K562 (cell line): ENCODE measurements around the gene DPEP1. TPM values are rescaled to one million over a fixed set of nuclear protein-coding genes. Genes with fewer than 3 reads are reported as not detected.

ENCODE experiments used
- ARHGAP35 ChIP-seq: fragments of 450-650 bp; IDR thresholded peaks from 2 replicates; pipeline ENCODE4 v1.6.1; 2018; ENCODE audit not compliant: partially characterized antibody
- ATF1 ChIP-seq, 2 experiments: fragments of 450-650 bp in 1 of 2; IDR thresholded peaks; 2 replicates each; pipeline ENCODE4 v1.6.1; 2016; ENCODE audit warnings: missing compliant biosample characterization in 1 of 2, missing genetic modification characterization in 1 of 2
- EWSR1 ChIP-seq: fragments of 450-650 bp; IDR thresholded peaks from 2 replicates; pipeline ENCODE4 v1.6.1; 2018; ENCODE audit warnings: borderline replicate concordance, mild to moderate bottlenecking, low read depth, moderate library complexity; ENCODE audit not compliant: partially characterized antibody
- FOXK1 ChIP-seq: sonication (generic); formaldehyde crosslinking; IDR thresholded peaks from 2 replicates; pipeline ENCODE4 v1.8.0; 2022; ENCODE audit warnings: missing genetic modification reagents, mild to moderate bottlenecking, borderline replicate concordance
- FOXM1 ChIP-seq, 2 experiments: fragments of 450-650 bp in 1 of 2; sonication (generic) in 1 of 2; formaldehyde crosslinking in 1 of 2; IDR thresholded peaks; 2 replicates each; pipeline versions ENCODE4 v1.6.1 to v1.9.0; 2017 to 2022; ENCODE audit warnings: low read depth in 2 of 2, mild to moderate bottlenecking in 2 of 2, missing genetic modification reagents in 1 of 2, moderate library complexity in 1 of 2
- HMG20B ChIP-seq: fragments of 250-450 bp; sonication (Bioruptor Pico); IDR thresholded peaks from 2 replicates; pipeline ENCODE4 v1.5.0; 2021; ENCODE audit warnings: mild to moderate bottlenecking
- NFXL1 ChIP-seq: fragments of 450-650 bp; formaldehyde crosslinking; IDR thresholded peaks from 2 replicates; pipeline ENCODE4 v1.4.0; 2021; ENCODE audit warnings: mild to moderate bottlenecking
- NR3C1 ChIP-seq: sonication (generic); formaldehyde crosslinking; IDR thresholded peaks from 2 replicates; pipeline ENCODE4 v1.8.1; 2022; ENCODE audit warnings: missing genetic modification reagents
- NRF1 ChIP-seq, 2 experiments: fragments of 450-650 bp; IDR thresholded peaks in 1 of 2; conservative IDR thresholded peaks in 1 of 2; 2 replicates each; pipeline ENCODE4 v1.6.1; 2014; ENCODE audit warnings: mild to moderate bottlenecking in 2 of 2
- PHTF2 ChIP-seq: fragments of 250-450 bp; sonication (Bioruptor Pico); IDR thresholded peaks from 2 replicates; pipeline ENCODE4 v1.5.0; 2021; ENCODE audit warnings: mild to moderate bottlenecking
- RBM22 ChIP-seq: fragments of 200-400 bp; formaldehyde crosslinking; IDR thresholded peaks from 2 replicates; pipeline ENCODE4 v1.6.1; 2018; ENCODE audit warnings: low read length, low read depth; ENCODE audit not compliant: poor library complexity, severe bottlenecking
- RFX5 ChIP-seq: IDR thresholded peaks from 2 replicates; pipeline ENCODE4 v1.6.1; 2011; ENCODE audit warnings: low read depth, mild to moderate bottlenecking, improper control_type of control experiment, low read length
- SP2 ChIP-seq: IDR thresholded peaks from 2 replicates; pipeline ENCODE4 v1.6.1; 2011; ENCODE audit warnings: mild to moderate bottlenecking, low read depth, low read length, moderate library complexity; ENCODE audit not compliant: poor library complexity, severe bottlenecking; ENCODE audit errors: extremely low read depth
- TFAM ChIP-seq: fragments of 250-450 bp; sonication (Bioruptor Pico); conservative IDR thresholded peaks from 2 replicates; pipeline ENCODE4 v1.5.0; 2021; ENCODE audit warnings: mild to moderate bottlenecking, moderate library complexity
- U2AF2 ChIP-seq: fragments of 200-400 bp; formaldehyde crosslinking; optimal IDR thresholded peaks from 2 replicates; pipeline ENCODE3; 2017; ENCODE audit warnings: low read depth, mild to moderate bottlenecking, low read length
- ZEB2 ChIP-seq: fragments of 450-650 bp; IDR thresholded peaks from 2 replicates; pipeline ENCODE4 v1.6.1; 2016
- ZFP30 ChIP-seq: fragments of 250-450 bp; sonication (Bioruptor Pico); IDR thresholded peaks from 2 replicates; pipeline ENCODE4 v1.8.0; 2022; ENCODE audit warnings: moderate library complexity, mild to moderate bottlenecking, inconsistent platforms, borderline replicate concordance
- ZNF184 ChIP-seq: sonication (generic); formaldehyde crosslinking; IDR thresholded peaks from 2 replicates; pipeline ENCODE4 v1.5.0; 2020; ENCODE audit warnings: missing genetic modification reagents
- ZNF3 ChIP-seq: fragments of 250-450 bp; sonication (Bioruptor Pico); IDR thresholded peaks from 2 replicates; pipeline ENCODE4 v1.5.0; 2021; ENCODE audit warnings: mild to moderate bottlenecking, moderate library complexity
- ZNF583 ChIP-seq: fragments of 250-450 bp; sonication (Bioruptor Pico); IDR thresholded peaks from 2 replicates; pipeline ENCODE4 v1.4.0; 2020
- ZNF696 ChIP-seq: fragments of 250-450 bp; sonication (Bioruptor Pico); conservative IDR thresholded peaks from 2 replicates; pipeline ENCODE4 v1.4.0; 2020; ENCODE audit warnings: mild to moderate bottlenecking, moderate library complexity
- ZNF717 ChIP-seq: fragments of 250-450 bp; sonication (Bioruptor Pico); IDR thresholded peaks from 2 replicates; pipeline ENCODE4 v1.5.0; 2021
- ZZZ3 ChIP-seq: fragments of 450-650 bp; IDR thresholded peaks from 2 replicates; pipeline ENCODE4 v1.6.1; 2016; ENCODE audit warnings: antibody characterized with exemption, mild to moderate bottlenecking, moderate library complexity
- polyA plus RNA-seq, 8 experiments: library from polyadenylated mRNA; depleted of rRNA in 4 of 8; stranded (reverse) in 5 of 8; unstranded in 3 of 8; fragments of >200 nt; fragmentation: Nextera tagmentation in 2 of 8; fragmentation: Illumina TruSeq in 1 of 8; extraction: Ambion mirVana in 2 of 8; extraction: Trizol in 1 of 8; gene quantifications; 2 replicates each; pipeline versions ENCODE4 v1.2.1 to v1.2.3, GENCODE V29; 2011 to 2014; ENCODE audit warnings: inconsistent platforms in 1 of 8, missing spikeins in 1 of 8
- total RNA-seq, 7 experiments: library from RNA; depleted of rRNA in 6 of 7; stranded (reverse); fragments of >200 nt in 6 of 7; fragmentation: Illumina TruSeq in 2 of 7; extraction: Trizol in 2 of 7; gene quantifications; 2 replicates each; pipeline versions ENCODE4 v1.2.1 to v1.2.3, GENCODE V29; 2011 to 2021; ENCODE audit warnings: low replicate concordance in 1 of 7
- TF ChIP-seq, protein P1 (sequence below): IDR thresholded peaks from 2 replicates; pipeline ENCODE4 v1.6.1; 2014; ENCODE audit warnings: antibody characterized with exemption
- TF ChIP-seq, protein P2 (sequence below): fragments of 250-450 bp; sonication (Bioruptor Pico); IDR thresholded peaks from 2 replicates; pipeline ENCODE4 v1.8.0; 2022; ENCODE audit warnings: inconsistent platforms
- TF ChIP-seq, protein P3 (sequence below): fragments of 450-650 bp; formaldehyde crosslinking; IDR thresholded peaks from 2 replicates; pipeline ENCODE4 v1.4.0; 2022; ENCODE audit warnings: missing genetic modification characterization

Gene DPEP1
- total and polyA plus RNA-seq, 9 of the 15 experiments (the other 6 are each of a cell fraction or from before 2014, with no cell fraction given), result 0.14 to 0.31 (median 0.20) TPM; not detected in 6

DNA sequence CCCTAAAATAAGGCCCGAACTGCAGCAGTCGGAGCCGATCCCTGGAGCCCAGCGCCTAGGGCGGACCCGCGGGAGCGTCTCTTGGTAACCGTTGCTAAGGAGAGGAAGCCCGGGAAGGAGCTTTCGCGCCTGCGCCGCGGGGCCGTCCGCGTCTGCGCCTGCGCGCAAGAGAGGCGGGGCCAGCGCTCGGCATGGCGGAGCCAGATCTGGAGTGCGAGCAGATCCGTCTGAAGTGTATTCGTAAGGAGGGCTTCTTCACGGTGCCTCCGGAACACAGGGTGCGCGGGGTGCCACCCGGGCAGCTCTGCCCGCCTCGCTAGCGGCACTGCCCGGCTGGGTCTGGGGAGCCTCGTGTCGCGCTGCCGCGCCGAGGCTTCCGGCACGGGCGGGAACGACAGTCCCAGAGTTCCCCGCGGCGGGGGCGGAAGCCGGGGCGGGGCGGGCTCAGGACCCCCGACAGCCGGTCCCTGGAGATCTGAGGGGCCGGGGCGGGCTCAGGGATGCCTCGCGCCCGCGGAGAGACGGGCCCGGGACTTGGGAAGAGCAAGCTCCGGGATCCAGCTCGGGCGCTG lies 73.2 kb downstream of the DPEP1 start, which contains the start of gene CDK10 (continued):
- TF ChIP-seq NFXL1 (no peak), SP2 (no peak), NRF1 (conservative IDR thresholded peaks at IDR 0.05 in 1 of 2, IDR thresholded peaks at IDR 0.05 in 1 of 2) (peak; percentile 97), ZNF717 (CRISPR knock-in tag) (no peak), ZFP30 (CRISPR knock-in tag) (no peak), EWSR1 (no peak), ZNF696 (CRISPR knock-in tag) (no peak), FOXM1 (IDR thresholded peaks at IDR 0.05; ENCODE audit: low read depth) (no peak), FOXM1 (CRISPR knock-in tag; IDR thresholded peaks at IDR 0.05; ENCODE audit: low read depth) (peak; percentile 37), NR3C1 (CRISPR knock-in tag) (0 out of 2 replicates have a peak, but pooled peaks have one; percentile 15), ZZZ3 (no peak), FOXK1 (CRISPR knock-in tag) (no peak), ZNF3 (CRISPR knock-in tag) (no peak), ZNF583 (no peak), RFX5 (no peak), RBM22 (peak; percentile 99), ATF1 (CRISPR knock-in tag; IDR thresholded peaks at IDR 0.05) (no peak), ATF1 (tag; IDR thresholded peaks at IDR 0.05) (no peak), ZEB2 (no peak), TFAM (CRISPR knock-in tag) (no peak), PHTF2 (CRISPR knock-in tag) (no peak), ZNF184 (CRISPR knock-in tag) (no peak), U2AF2 (no peak), ARHGAP35 (no peak), HMG20B (CRISPR knock-in tag) (no peak)
- TF ChIP-seq, protein P1, sequence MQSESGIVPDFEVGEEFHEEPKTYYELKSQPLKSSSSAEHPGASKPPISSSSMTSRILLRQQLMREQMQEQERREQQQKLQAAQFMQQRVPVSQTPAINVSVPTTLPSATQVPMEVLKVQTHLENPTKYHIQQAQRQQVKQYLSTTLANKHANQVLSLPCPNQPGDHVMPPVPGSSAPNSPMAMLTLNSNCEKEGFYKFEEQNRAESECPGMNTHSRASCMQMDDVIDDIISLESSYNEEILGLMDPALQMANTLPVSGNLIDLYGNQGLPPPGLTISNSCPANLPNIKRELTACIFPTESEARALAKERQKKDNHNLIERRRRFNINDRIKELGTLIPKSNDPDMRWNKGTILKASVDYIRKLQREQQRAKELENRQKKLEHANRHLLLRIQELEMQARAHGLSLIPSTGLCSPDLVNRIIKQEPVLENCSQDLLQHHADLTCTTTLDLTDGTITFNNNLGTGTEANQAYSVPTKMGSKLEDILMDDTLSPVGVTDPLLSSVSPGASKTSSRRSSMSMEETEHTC, result no peak
- TF ChIP-seq, protein P2, sequence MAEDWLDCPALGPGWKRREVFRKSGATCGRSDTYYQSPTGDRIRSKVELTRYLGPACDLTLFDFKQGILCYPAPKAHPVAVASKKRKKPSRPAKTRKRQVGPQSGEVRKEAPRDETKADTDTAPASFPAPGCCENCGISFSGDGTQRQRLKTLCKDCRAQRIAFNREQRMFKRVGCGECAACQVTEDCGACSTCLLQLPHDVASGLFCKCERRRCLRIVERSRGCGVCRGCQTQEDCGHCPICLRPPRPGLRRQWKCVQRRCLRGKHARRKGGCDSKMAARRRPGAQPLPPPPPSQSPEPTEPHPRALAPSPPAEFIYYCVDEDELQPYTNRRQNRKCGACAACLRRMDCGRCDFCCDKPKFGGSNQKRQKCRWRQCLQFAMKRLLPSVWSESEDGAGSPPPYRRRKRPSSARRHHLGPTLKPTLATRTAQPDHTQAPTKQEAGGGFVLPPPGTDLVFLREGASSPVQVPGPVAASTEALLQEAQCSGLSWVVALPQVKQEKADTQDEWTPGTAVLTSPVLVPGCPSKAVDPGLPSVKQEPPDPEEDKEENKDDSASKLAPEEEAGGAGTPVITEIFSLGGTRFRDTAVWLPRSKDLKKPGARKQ (CRISPR knock-in tag), result no peak
- TF ChIP-seq, protein P3, sequence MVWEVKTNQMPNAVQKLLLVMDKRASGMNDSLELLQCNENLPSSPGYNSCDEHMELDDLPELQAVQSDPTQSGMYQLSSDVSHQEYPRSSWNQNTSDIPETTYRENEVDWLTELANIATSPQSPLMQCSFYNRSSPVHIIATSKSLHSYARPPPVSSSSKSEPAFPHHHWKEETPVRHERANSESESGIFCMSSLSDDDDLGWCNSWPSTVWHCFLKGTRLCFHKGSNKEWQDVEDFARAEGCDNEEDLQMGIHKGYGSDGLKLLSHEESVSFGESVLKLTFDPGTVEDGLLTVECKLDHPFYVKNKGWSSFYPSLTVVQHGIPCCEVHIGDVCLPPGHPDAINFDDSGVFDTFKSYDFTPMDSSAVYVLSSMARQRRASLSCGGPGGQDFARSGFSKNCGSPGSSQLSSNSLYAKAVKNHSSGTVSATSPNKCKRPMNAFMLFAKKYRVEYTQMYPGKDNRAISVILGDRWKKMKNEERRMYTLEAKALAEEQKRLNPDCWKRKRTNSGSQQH (CRISPR knock-in tag), result no peak
